Liver (tissue), 9 donors: ENCODE data around the gene EMILIN1. TPM values are rescaled to one million over a fixed set of nuclear protein-coding genes. Genes with fewer than 3 reads are reported as not detected.

Experiments used
- DNase-seq: peaks from one replicate; pipeline ENCODE4 v3.0.0-alpha.2; 2017; ENCODE audit warnings: low spot score
- H3K27ac ChIP-seq, 2 donors: one replicate each; pipeline ENCODE4 v1.7.0; 2013; ENCODE audit warnings: inconsistent platforms in 2 of 2, low read length in 2 of 2, control low read depth in 1 of 2, low read depth in 1 of 2, mild to moderate bottlenecking in 1 of 2
- H3K27me3 ChIP-seq, 4 donors: one replicate each; pipeline versions ENCODE4 v1.6.1 to v1.7.0; 2013; ENCODE audit warnings: low read length in 3 of 4, inconsistent platforms in 1 of 4, mild to moderate bottlenecking in 1 of 4, moderate library complexity in 1 of 4; ENCODE audit not compliant: control insufficient read depth in 4 of 4, insufficient read depth in 4 of 4
- H3K36me3 ChIP-seq, 4 donors: one replicate each; pipeline versions ENCODE4 v1.6.1 to v1.7.0; 2013; ENCODE audit warnings: low read length in 3 of 4, mild to moderate bottlenecking in 3 of 4, low read depth in 1 of 4, moderate library complexity in 1 of 4; ENCODE audit not compliant: control insufficient read depth in 4 of 4, insufficient read depth in 3 of 4
- H3K4me1 ChIP-seq, 4 donors: one replicate each; pipeline versions ENCODE4 v1.6.1 to v1.7.0; 2013; ENCODE audit warnings: low read length in 3 of 4, mild to moderate bottlenecking in 3 of 4, moderate library complexity in 1 of 4; ENCODE audit not compliant: control insufficient read depth in 4 of 4, insufficient read depth in 4 of 4
- H3K4me3 ChIP-seq, 3 donors: one replicate each; pipeline versions ENCODE4 v1.6.1 to v1.7.0; 2013; ENCODE audit warnings: low read length in 3 of 3, control low read depth in 1 of 3, low read depth in 1 of 3, mild to moderate bottlenecking in 1 of 3
- H3K9ac ChIP-seq, 2 donors: one replicate each; pipeline ENCODE4 v1.7.0; 2013; ENCODE audit warnings: low read length in 2 of 2, mild to moderate bottlenecking in 2 of 2, moderate library complexity in 2 of 2, control low read depth in 1 of 2, low read depth in 1 of 2
- H3K9me3 ChIP-seq, 4 donors: one replicate each; pipeline versions ENCODE4 v1.6.1 to v1.7.0; 2013; ENCODE audit warnings: low read length in 3 of 4; ENCODE audit not compliant: control insufficient read depth in 4 of 4
- EGR1 ChIP-seq, 2 donors: IDR thresholded peaks; 2 replicates each; pipeline ENCODE4 v1.6.1; 2016 to 2018; ENCODE audit warnings: antibody characterized with exemption in 2 of 2, low read depth in 2 of 2
- FOXA2 ChIP-seq: IDR thresholded peaks from 2 replicates; pipeline ENCODE4 v1.6.1; 2016; ENCODE audit warnings: antibody characterized with exemption
- GABPA ChIP-seq, 2 donors: IDR thresholded peaks in 1 of 2; conservative IDR thresholded peaks in 1 of 2; 2 replicates each; pipeline ENCODE4 v1.6.1; 2016; ENCODE audit warnings: antibody characterized with exemption in 2 of 2, mild to moderate bottlenecking in 1 of 2, moderate library complexity in 1 of 2
- HNF4A ChIP-seq, 2 donors: conservative IDR thresholded peaks; 2 replicates each; pipeline ENCODE4 v1.6.1; 2016; ENCODE audit warnings: antibody characterized with exemption in 2 of 2, mild to moderate bottlenecking in 2 of 2
- HNF4G ChIP-seq: IDR thresholded peaks from 2 replicates; pipeline ENCODE4 v1.6.1; 2016; ENCODE audit warnings: antibody characterized with exemption
- NR2F2 ChIP-seq: IDR thresholded peaks from 2 replicates; pipeline ENCODE4 v1.6.1; 2016; ENCODE audit warnings: antibody characterized with exemption
- RAD21 ChIP-seq, 2 donors: IDR thresholded peaks; 2 replicates each; pipeline ENCODE4 v1.6.1; 2016; ENCODE audit warnings: antibody characterized with exemption in 2 of 2, mild to moderate bottlenecking in 2 of 2
- SP1 ChIP-seq: IDR thresholded peaks from 2 replicates; pipeline ENCODE4 v1.6.1; 2018; ENCODE audit warnings: antibody characterized with exemption, mild to moderate bottlenecking
- TAF1 ChIP-seq: conservative IDR thresholded peaks from 2 replicates; pipeline ENCODE4 v1.6.1; 2016; ENCODE audit warnings: antibody characterized with exemption, mild to moderate bottlenecking
- YY1 ChIP-seq: IDR thresholded peaks from 2 replicates; pipeline ENCODE4 v1.6.1; 2016; ENCODE audit warnings: antibody characterized with exemption, mild to moderate bottlenecking
- WGBS: extraction: QIAGEN DNeasy Blood & Tissue Kit; methylation state at CpG from one replicate; pipeline ENCODE4 v1.1.7; 2013; 5-methylcytosine and 5-hydroxymethylcytosine counted together
- polyA plus RNA-seq, 2 donors: library from polyadenylated mRNA; stranded (reverse) in 1 of 2; unstranded in 1 of 2; fragments of 200-250 nt in 1 of 2; fragments of >200 nt in 1 of 2; fragmentation: Nextera tagmentation in 1 of 2; extraction: Ambion mirVana in 1 of 2; gene quantifications; one replicate each; pipeline versions ENCODE4 v1.2.1 to v1.2.3, GENCODE V29; 2013 to 2015
- total RNA-seq, 2 donors: library from RNA; depleted of rRNA; stranded (reverse); fragments of >200 nt; gene quantifications; one replicate each; pipeline ENCODE4 v1.2.3, GENCODE V29; 2014
- TF ChIP-seq, protein P1 (sequence below): fragments of 150-350 bp; IDR thresholded peaks from 2 replicates; pipeline ENCODE4 v1.5.1; 2017; ENCODE audit warnings: improper control_type of control experiment, low read depth, low read length; ENCODE audit not compliant: missing input control
- TF ChIP-seq, protein P2 (sequence below): IDR thresholded peaks from 2 replicates; pipeline ENCODE4 v1.6.1; 2016; ENCODE audit warnings: antibody characterized with exemption, mild to moderate bottlenecking
- TF ChIP-seq, protein P3 (sequence below): IDR thresholded peaks from 2 replicates; pipeline ENCODE4 v1.6.1; 2016; ENCODE audit warnings: antibody characterized with exemption
- TF ChIP-seq, protein P4 (sequence below): IDR thresholded peaks from 2 replicates; pipeline ENCODE4 v1.6.1; 2016; ENCODE audit warnings: antibody characterized with exemption
- donor health status: healthy.
- donor health status: healthy.
- donor health status: healthy.
- donor health status: healthy.
- donor health status: healthy.

The EMILIN1 gene
- total and polyA plus RNA-seq, 4 donors = 3.4 to 26.1 (median 24.0) TPM

DNA sequence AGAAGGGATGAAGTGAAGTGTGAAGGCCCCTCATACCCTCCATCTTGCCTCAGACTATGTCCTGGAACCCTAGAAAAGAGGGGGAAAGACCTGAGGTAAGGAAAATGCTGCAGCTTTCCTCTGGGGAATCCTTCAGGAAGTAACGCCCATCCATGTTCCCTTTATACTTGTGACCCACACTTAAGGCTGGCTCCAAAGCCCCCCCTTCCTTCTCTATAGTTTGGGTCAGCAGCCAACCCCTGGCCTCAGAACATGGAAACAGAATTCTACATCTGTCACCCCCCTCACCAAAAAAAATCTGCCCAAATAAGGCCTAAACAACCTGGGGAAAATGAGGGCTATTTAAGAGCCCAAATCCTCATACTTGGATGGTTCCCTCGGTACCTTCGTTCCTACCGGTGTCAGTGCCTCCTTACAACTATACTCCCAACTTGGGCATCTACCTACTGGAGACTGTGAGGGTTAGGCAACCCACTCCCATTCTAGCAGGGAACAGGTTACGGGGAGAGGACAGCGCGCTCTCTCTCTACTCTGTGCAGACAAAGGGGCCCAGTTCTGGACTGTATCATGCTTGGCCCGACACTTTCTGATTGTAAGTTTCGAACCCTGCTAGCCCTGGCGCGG lies 7.7 kb upstream of the EMILIN1 start:
- Histone ChIP-seq H3K36me3 (peaks cover 0 to 15% (median 9%) of the 10 kb centered on the region in 4 donors), H3K4me1 (peaks cover 9 to 38% (median 19%) of the 10 kb centered on the region in 4 donors), H3K9ac (peak overlapping the region; percentile 87 to 95), H3K27me3 (no peaks in the 10 kb centered on the region), H3K4me3 (peak overlapping the region; percentile 84 to 96 (median 93)), H3K9me3 (no peaks in the 10 kb centered on the region), H3K27ac (peak overlapping the region; percentile 87 to 90)
- TF ChIP-seq SP1 (no peak), RAD21 (IDR thresholded peaks at IDR 0.05) (no peak), NR2F2 (no peak), FOXA2 (no peak), YY1 (no peak), TAF1 (no peak), HNF4A (conservative IDR thresholded peaks at IDR 0.05) (no peak), HNF4G (no peak)
- TF ChIP-seq, protein P1, sequence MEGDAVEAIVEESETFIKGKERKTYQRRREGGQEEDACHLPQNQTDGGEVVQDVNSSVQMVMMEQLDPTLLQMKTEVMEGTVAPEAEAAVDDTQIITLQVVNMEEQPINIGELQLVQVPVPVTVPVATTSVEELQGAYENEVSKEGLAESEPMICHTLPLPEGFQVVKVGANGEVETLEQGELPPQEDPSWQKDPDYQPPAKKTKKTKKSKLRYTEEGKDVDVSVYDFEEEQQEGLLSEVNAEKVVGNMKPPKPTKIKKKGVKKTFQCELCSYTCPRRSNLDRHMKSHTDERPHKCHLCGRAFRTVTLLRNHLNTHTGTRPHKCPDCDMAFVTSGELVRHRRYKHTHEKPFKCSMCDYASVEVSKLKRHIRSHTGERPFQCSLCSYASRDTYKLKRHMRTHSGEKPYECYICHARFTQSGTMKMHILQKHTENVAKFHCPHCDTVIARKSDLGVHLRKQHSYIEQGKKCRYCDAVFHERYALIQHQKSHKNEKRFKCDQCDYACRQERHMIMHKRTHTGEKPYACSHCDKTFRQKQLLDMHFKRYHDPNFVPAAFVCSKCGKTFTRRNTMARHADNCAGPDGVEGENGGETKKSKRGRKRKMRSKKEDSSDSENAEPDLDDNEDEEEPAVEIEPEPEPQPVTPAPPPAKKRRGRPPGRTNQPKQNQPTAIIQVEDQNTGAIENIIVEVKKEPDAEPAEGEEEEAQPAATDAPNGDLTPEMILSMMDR = no peak
- TF ChIP-seq, protein P2, sequence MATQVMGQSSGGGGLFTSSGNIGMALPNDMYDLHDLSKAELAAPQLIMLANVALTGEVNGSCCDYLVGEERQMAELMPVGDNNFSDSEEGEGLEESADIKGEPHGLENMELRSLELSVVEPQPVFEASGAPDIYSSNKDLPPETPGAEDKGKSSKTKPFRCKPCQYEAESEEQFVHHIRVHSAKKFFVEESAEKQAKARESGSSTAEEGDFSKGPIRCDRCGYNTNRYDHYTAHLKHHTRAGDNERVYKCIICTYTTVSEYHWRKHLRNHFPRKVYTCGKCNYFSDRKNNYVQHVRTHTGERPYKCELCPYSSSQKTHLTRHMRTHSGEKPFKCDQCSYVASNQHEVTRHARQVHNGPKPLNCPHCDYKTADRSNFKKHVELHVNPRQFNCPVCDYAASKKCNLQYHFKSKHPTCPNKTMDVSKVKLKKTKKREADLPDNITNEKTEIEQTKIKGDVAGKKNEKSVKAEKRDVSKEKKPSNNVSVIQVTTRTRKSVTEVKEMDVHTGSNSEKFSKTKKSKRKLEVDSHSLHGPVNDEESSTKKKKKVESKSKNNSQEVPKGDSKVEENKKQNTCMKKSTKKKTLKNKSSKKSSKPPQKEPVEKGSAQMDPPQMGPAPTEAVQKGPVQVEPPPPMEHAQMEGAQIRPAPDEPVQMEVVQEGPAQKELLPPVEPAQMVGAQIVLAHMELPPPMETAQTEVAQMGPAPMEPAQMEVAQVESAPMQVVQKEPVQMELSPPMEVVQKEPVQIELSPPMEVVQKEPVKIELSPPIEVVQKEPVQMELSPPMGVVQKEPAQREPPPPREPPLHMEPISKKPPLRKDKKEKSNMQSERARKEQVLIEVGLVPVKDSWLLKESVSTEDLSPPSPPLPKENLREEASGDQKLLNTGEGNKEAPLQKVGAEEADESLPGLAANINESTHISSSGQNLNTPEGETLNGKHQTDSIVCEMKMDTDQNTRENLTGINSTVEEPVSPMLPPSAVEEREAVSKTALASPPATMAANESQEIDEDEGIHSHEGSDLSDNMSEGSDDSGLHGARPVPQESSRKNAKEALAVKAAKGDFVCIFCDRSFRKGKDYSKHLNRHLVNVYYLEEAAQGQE = no peak
- TF ChIP-seq, protein P3, sequence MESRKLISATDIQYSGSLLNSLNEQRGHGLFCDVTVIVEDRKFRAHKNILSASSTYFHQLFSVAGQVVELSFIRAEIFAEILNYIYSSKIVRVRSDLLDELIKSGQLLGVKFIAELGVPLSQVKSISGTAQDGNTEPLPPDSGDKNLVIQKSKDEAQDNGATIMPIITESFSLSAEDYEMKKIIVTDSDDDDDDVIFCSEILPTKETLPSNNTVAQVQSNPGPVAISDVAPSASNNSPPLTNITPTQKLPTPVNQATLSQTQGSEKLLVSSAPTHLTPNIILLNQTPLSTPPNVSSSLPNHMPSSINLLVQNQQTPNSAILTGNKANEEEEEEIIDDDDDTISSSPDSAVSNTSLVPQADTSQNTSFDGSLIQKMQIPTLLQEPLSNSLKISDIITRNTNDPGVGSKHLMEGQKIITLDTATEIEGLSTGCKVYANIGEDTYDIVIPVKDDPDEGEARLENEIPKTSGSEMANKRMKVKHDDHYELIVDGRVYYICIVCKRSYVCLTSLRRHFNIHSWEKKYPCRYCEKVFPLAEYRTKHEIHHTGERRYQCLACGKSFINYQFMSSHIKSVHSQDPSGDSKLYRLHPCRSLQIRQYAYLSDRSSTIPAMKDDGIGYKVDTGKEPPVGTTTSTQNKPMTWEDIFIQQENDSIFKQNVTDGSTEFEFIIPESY = no peak
- TF ChIP-seq, protein P4, sequence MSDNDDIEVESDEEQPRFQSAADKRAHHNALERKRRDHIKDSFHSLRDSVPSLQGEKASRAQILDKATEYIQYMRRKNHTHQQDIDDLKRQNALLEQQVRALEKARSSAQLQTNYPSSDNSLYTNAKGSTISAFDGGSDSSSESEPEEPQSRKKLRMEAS = no peak
- WGBS = 4% methylated on average over 11 of the region's 11 CpGs
- no peak for DNase-seq

DNA sequence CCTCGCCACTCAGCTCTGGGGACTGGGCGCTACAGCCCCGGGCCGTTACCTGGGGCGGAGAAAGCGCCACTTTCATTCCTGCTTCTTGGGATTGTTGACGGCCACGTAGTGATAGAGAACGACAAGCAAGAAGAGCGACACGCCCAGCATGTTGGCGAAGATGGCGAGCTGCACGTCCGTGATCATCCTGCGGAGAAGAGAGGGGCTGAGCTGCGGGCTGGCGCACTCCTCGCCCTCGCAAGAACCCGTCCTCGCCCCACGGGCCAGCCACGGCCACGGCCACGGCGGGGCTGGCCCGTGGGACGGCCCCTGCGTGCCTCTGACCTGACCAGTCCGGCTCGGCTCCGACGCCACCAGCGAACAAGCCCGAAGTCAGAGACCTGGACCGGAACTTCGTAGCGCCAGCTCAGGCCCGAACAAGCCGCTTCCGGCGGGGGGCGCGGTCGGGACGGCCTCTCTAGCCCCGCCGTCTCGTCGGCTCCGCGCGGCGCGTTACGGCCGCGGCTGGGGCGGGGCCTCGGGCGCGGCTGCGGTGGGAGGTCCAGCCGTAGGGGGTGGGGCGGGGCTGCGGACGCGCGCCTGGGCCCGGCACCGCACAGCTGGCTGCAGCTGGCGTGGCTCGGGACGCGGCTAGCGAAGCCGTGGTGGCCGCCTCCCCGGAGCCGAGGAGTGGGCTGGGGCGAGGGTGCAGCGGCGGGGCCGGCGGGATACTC lies 7.0 kb upstream of the EMILIN1 start, which contains the start of gene OST4:
Gene OST4 (minus strand): TSS at position 378 of the 713 bp plus-strand sequence.
- peak within 1 kb of the TSS; percentile 87 to 90 for H3K27ac ChIP-seq
- H3K4me1 ChIP-seq = peaks cover 9 to 38% (median 19%) of the 10 kb centered on the region in 4 donors
- H3K4me3 ChIP-seq = peak within 1 kb of the TSS; percentile 84 to 96 (median 93)
- H3K9me3 ChIP-seq = no peaks in the 10 kb centered on the region
- peak; percentile 78 to 93 for TF ChIP-seq GABPA (IDR thresholded peaks at IDR 0.05 in 1 of 2, conservative IDR thresholded peaks at IDR 0.05 in 1 of 2)
- no peak for TF ChIP-seq EGR1 (IDR thresholded peaks at IDR 0.05; ENCODE audit: low read depth in 2 of 2)
- TF ChIP-seq SP1 = no peak
- no peaks in the 10 kb centered on the region for H3K27me3 ChIP-seq
- H3K9ac ChIP-seq = peak within 1 kb of the TSS; percentile 87 to 95
- WGBS = under 1% methylated on average over 86 of the region's 86 CpGs
- DNase-seq = peak; percentile 92
- peaks cover 0 to 15% (median 9%) of the 10 kb centered on the region in 4 donors for H3K36me3 ChIP-seq
